Skeletal muscle tissue (tissue), 4 donors: ENCODE data around the gene LAIR1. TPM values are rescaled to one million over a fixed set of nuclear protein-coding genes. Genes with fewer than 3 reads are reported as not detected.
"Not testable (repeated sequence)": the region's sequence is repeated elsewhere in the genome, so short reads cannot be mapped to it uniquely, and the experiment has no call there.

Experiments used
- H3K27ac ChIP-seq: one replicate; pipeline ENCODE4 v1.7.0; 2013; ENCODE audit warnings: mild to moderate bottlenecking, low read depth, low read length, inconsistent platforms
- H3K27me3 ChIP-seq, 3 donors: one replicate each; pipeline ENCODE4 v1.7.0; 2013; ENCODE audit warnings: low read length in 3 of 3; ENCODE audit not compliant: control insufficient read depth in 3 of 3, insufficient read depth in 3 of 3
- H3K36me3 ChIP-seq, 3 donors: one replicate each; pipeline ENCODE4 v1.7.0; 2013; ENCODE audit warnings: low read length in 3 of 3; ENCODE audit not compliant: control insufficient read depth in 3 of 3, insufficient read depth in 3 of 3
- H3K4me1 ChIP-seq, 3 donors: one replicate each; pipeline ENCODE4 v1.7.0; 2013; ENCODE audit warnings: low read length in 3 of 3, mild to moderate bottlenecking in 3 of 3; ENCODE audit not compliant: control insufficient read depth in 3 of 3, insufficient read depth in 3 of 3
- H3K4me3 ChIP-seq, 3 donors: one replicate each; pipeline ENCODE4 v1.7.0; 2013; ENCODE audit warnings: low read length in 3 of 3
- H3K9ac ChIP-seq, 3 donors: one replicate each; pipeline ENCODE4 v1.7.0; 2013; ENCODE audit warnings: low read length in 3 of 3, mild to moderate bottlenecking in 3 of 3, moderate library complexity in 2 of 3, low read depth in 1 of 3
- H3K9me3 ChIP-seq, 3 donors: one replicate each; pipeline ENCODE4 v1.7.0; 2013; ENCODE audit warnings: low read length in 3 of 3; ENCODE audit not compliant: control insufficient read depth in 3 of 3
- total RNA-seq: library from RNA; depleted of rRNA; stranded (reverse); fragments of >200 nt; gene quantifications from one replicate; pipeline ENCODE4 v1.2.3, GENCODE V29; 2014
- donor health status: Osteomylitis.

The LAIR1 gene
- total RNA-seq, 1 donor from 2014 or later, result 8.4 TPM

- Histone ChIP-seq H3K4me3 (no peak overlapping the region), H3K27me3 (peaks cover 0 to 6% (median 3%) of the 10 kb centered on the region in 3 donors), H3K9ac (no peak overlapping the region), H3K9me3 (no peaks in the 10 kb centered on the region), H3K4me1 (no peaks in the 10 kb centered on the region), H3K27ac (no peak overlapping the region), H3K36me3 (no peaks in the 10 kb centered on the region)
Observed at GRCh38 chr19:54380897-54381296, 16.2 kb upstream of the LAIR1 start.

- Histone ChIP-seq H3K4me1 (no peaks in the 10 kb centered on the region), H3K9ac (no peak overlapping the region), H3K4me3 (no peak overlapping the region), H3K9me3 (no peaks in the 10 kb centered on the region), H3K27me3 (peaks cover 0 to 3% (median 0%) of the 10 kb centered on the region in 3 donors), H3K36me3 (no peaks in the 10 kb centered on the region), H3K27ac (peak overlapping the region; percentile 12)
Observed at GRCh38 chr19:54379187-54379678, 14.5 kb upstream of the LAIR1 start.

- Histone ChIP-seq H3K9ac (no peak overlapping the region), H3K27ac (no peak overlapping the region), H3K4me1 (peaks cover 0 to 2% (median 0%) of the 10 kb centered on the region in 3 donors), H3K27me3 (peaks cover 0 to 3% (median 0%) of the 10 kb centered on the region in 3 donors), H3K9me3 (no peaks in the 10 kb centered on the region), H3K36me3 (no peaks in the 10 kb centered on the region), H3K4me3 (no peak overlapping the region)
Observed at GRCh38 chr19:54376610-54377285, 12.0 kb upstream of the LAIR1 start.

- not testable (repeated sequence) for H3K9ac ChIP-seq, H3K4me1 ChIP-seq, H3K36me3 ChIP-seq, H3K4me3 ChIP-seq, H3K27me3 ChIP-seq, H3K9me3 ChIP-seq
- H3K27ac ChIP-seq, result peak overlapping the region; percentile 19
Observed at GRCh38 chr19:54375181-54375938, 10.6 kb upstream of the LAIR1 start.

- Histone ChIP-seq H3K27ac (peak overlapping the region; percentile 47), H3K4me3 (no peak overlapping the region), H3K4me1 (peaks cover 0 to 2% (median 0%) of the 10 kb centered on the region in 3 donors)
Observed at GRCh38 chr19:54373781-54374631, 9.3 kb upstream of the LAIR1 start.

GRCh38 chr19:54371453-54371852, 6.7 kb upstream of the LAIR1 start:
- not testable (repeated sequence) for H3K4me3 ChIP-seq, H3K27ac ChIP-seq, H3K36me3 ChIP-seq, H3K27me3 ChIP-seq, H3K9ac ChIP-seq, H3K4me1 ChIP-seq, H3K9me3 ChIP-seq

More at GRCh38 chr19:54373781-54374631, 9.3 kb upstream of the LAIR1 start:
- H3K27me3 ChIP-seq, result no peaks in the 10 kb centered on the region
- H3K9ac ChIP-seq, result no peak overlapping the region
- no peaks in the 10 kb centered on the region for H3K9me3 ChIP-seq
- H3K36me3 ChIP-seq, result no peaks in the 10 kb centered on the region

GRCh38 chr19:54370434-54370796, 5.7 kb upstream of the LAIR1 start:
- H3K27ac ChIP-seq, result not testable (repeated sequence)

GRCh38 chr19:54369688-54370433, 5.1 kb upstream of the LAIR1 start:
- H3K4me1 ChIP-seq, H3K9me3 ChIP-seq, H3K36me3 ChIP-seq, H3K27ac ChIP-seq, H3K9ac ChIP-seq, H3K27me3 ChIP-seq: not testable (repeated sequence)
- H3K4me3 ChIP-seq, result peak overlapping the region in 1 of 3 donors; percentile 31

More at GRCh38 chr19:54370434-54370796, 5.7 kb upstream of the LAIR1 start:
- not testable (repeated sequence) for H3K4me3 ChIP-seq, H3K36me3 ChIP-seq, H3K4me1 ChIP-seq, H3K9me3 ChIP-seq, H3K9ac ChIP-seq, H3K27me3 ChIP-seq

- no peaks in the 10 kb centered on the region for H3K36me3 ChIP-seq
- no peaks in the 10 kb centered on the region for H3K27me3 ChIP-seq
- no peak overlapping the region for H3K27ac ChIP-seq
- H3K9ac ChIP-seq, result no peak overlapping the region
- H3K9me3 ChIP-seq, result no peaks in the 10 kb centered on the region
- peaks cover 0 to 2% (median 0%) of the 10 kb centered on the region in 3 donors for H3K4me1 ChIP-seq
- peak overlapping the region in 1 of 3 donors; percentile 31 for H3K4me3 ChIP-seq
Observed at GRCh38 chr19:54369082-54369687, 4.5 kb upstream of the LAIR1 start.
